Mucosa of descending colon (tissue), 3 donors: ENCODE data around the gene NAA40. TPM values are rescaled to one million over a fixed set of nuclear protein-coding genes. Genes with fewer than 3 reads are reported as not detected.

ENCODE experiments used
- ATAC-seq: fragments of 200-7000 bp; cut with Tn5 transposase; one replicate; pipeline ENCODE4 v1.9.1; 2020; ENCODE audit warnings: mild to moderate bottlenecking, moderate library complexity
- DNase-seq, 3 donors: peaks; one replicate each; pipeline ENCODE4 v3.0.0-alpha.2; 2020
- H3K36me3 ChIP-seq: fragments of 200-600 bp; one replicate; pipeline ENCODE4 v1.8.0; 2021; ENCODE audit warnings: low read depth, mild to moderate bottlenecking
- H3K4me1 ChIP-seq: fragments of 200-600 bp; one replicate; pipeline ENCODE4 v1.8.0; 2021; ENCODE audit warnings: low read depth, mild to moderate bottlenecking
- H3K4me3 ChIP-seq: fragments of 200-600 bp; one replicate; pipeline ENCODE4 v1.8.0; 2021; ENCODE audit warnings: mild to moderate bottlenecking
- H3K9me3 ChIP-seq: fragments of 200-600 bp; one replicate; pipeline ENCODE4 v1.8.0; 2021; ENCODE audit warnings: mild to moderate bottlenecking
- intact Hi-C, 2 donors: fragments of 100-400 bp; cut with DNase I in 1 of 2; cut with micrococcal nuclease in 1 of 2; formaldehyde crosslinking; loops; one replicate each; pipeline versions ENCODE4 v1.11.0 to v1.11.1; 2022; cut with DNase I, micrococcal nuclease
- long read RNA-seq, 2 donors: library from polyadenylated mRNA; unstranded; transcript quantifications; one replicate each; pipeline ENCODE4 v2.0.0, GENCODE V29; 2019 to 2021
- total RNA-seq, 3 donors: library from RNA; stranded (reverse); fragmentation: NEBNext Ultra II Directional in 2 of 3; extraction: Animal tissue kit (Norgen Biotek cat#: 25700) in 2 of 3; gene quantifications; one replicate each; pipeline versions ENCODE4 v1.2.1 to v1.2.4, GENCODE V29; 2021 to 2023
- TF ChIP-seq, protein P1 (sequence below): fragments of 200-600 bp; IDR thresholded peaks from one replicate; pipeline ENCODE4 v1.8.0; 2022; ENCODE audit warnings: antibody characterized with exemption, mild to moderate bottlenecking
- donor health status: DM: no; HTN: no; CAD: no; lungs with moderate emphysema.
- donor health status: DM: no; HTN: no; CAD: no.
- donor health status: DM: no; HTN: yes; CAD: no.

Gene NAA40
- total RNA-seq, result 10 to 100 TPM; 18.7 to 43.6 (median 23.4) TPM
- long read RNA-seq, donor 1, full-length matches to known transcripts, result 10 of 15 reads
- long read RNA-seq, donor 1, partial matches to known transcripts, result 1 of 15 reads
- long read RNA-seq, donor 1, other reads (novel, unspliced or antisense), result 4 of 15 reads
- long read RNA-seq, donor 2, full-length matches to known transcripts, result 11 of 14 reads
- long read RNA-seq, donor 2, partial matches to known transcripts, result 0 of 14 reads
- long read RNA-seq, donor 2, other reads (novel, unspliced or antisense), result 3 of 14 reads

DNA sequence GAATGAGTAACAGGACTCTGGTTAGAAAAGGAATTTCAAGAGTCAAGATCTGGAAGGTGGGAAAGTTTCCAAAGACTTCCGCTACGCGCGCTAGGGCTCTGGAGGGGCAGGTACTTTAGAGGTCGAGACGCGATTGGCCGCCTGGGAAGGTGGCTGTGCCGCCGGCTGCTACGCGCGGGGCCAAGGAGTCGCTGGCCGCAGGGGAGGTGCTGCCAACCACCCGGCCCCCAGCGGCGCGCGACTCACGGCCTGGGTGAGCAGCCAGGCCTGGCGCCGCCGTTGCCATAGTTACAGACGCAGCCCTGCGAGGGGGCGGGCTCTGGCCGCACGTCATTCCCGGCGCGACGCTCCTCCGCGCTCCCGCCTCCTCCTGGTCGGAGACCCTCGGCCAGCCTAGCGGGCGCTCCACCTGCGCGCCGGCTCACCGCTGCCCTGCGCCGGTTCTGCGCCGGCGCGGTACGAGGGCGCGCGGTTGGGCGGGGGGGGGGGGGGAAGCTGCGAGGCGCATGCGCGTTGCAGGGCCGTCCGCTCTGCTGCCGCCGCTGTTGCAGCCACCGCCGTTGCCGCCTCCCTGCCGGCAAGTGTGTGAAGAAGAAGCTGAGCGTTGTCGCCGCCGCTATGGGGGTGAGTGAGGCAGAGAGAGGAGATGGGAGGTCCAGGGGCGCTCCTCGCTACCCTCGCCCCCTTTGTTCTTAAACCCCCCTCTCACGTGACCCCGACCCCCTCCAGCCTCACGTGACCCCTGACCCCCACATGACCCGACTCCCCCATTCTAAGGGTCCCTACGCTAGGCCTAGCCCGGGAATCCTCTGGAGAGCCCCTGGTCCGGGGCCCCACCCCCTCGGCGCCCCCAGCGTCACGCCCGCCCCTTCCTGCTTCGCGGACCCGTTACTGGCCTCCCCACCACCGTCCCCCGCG lies at the start of gene NAA40:
NAA40 (plus strand) TSS at position 524 of the 918 bp plus-strand sequence; CDS start at position 619, 95 bp downstream.
- TF ChIP-seq, protein P1, sequence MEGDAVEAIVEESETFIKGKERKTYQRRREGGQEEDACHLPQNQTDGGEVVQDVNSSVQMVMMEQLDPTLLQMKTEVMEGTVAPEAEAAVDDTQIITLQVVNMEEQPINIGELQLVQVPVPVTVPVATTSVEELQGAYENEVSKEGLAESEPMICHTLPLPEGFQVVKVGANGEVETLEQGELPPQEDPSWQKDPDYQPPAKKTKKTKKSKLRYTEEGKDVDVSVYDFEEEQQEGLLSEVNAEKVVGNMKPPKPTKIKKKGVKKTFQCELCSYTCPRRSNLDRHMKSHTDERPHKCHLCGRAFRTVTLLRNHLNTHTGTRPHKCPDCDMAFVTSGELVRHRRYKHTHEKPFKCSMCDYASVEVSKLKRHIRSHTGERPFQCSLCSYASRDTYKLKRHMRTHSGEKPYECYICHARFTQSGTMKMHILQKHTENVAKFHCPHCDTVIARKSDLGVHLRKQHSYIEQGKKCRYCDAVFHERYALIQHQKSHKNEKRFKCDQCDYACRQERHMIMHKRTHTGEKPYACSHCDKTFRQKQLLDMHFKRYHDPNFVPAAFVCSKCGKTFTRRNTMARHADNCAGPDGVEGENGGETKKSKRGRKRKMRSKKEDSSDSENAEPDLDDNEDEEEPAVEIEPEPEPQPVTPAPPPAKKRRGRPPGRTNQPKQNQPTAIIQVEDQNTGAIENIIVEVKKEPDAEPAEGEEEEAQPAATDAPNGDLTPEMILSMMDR, result no peak
- ATAC-seq (peak; percentile 95), DNase-seq (peak; percentile 92 to 97 (median 95))
- H3K4me3 ChIP-seq, result peak within 1 kb of the TSS; percentile 36
- intact Hi-C loops, result no loop called here
- H3K9me3 ChIP-seq, result no peaks in the 10 kb centered on the region
- no peaks in the 10 kb centered on the region for H3K36me3 ChIP-seq
- H3K4me1 ChIP-seq, result peaks cover 2% of the 10 kb centered on the region

GRCh38 chr11:63889344-63889743 lies 49.5 kb upstream of the NAA40 start:
- intact Hi-C loops, result no loop called here
- H3K36me3 ChIP-seq, result no peaks in the 10 kb centered on the region
- H3K4me3 ChIP-seq, result no peak overlapping the region
- DNase-seq (peak; percentile 72 to 80 (median 79)), ATAC-seq (peak; percentile 75)
- no peaks in the 10 kb centered on the region for H3K9me3 ChIP-seq
- peaks cover 54% of the 10 kb centered on the region for H3K4me1 ChIP-seq
- TF ChIP-seq, protein P1, result no peak

GRCh38 chr11:63890368-63890767 lies 48.4 kb upstream of the NAA40 start:
- TF ChIP-seq, protein P1, result no peak
- no peak for ATAC-seq
- H3K9me3 ChIP-seq, result no peaks in the 10 kb centered on the region
- H3K36me3 ChIP-seq, result no peaks in the 10 kb centered on the region
- intact Hi-C loops, result no loop called here
- DNase-seq, result no peak
- no peak overlapping the region for H3K4me3 ChIP-seq
- peaks cover 54% of the 10 kb centered on the region for H3K4me1 ChIP-seq

DNA sequence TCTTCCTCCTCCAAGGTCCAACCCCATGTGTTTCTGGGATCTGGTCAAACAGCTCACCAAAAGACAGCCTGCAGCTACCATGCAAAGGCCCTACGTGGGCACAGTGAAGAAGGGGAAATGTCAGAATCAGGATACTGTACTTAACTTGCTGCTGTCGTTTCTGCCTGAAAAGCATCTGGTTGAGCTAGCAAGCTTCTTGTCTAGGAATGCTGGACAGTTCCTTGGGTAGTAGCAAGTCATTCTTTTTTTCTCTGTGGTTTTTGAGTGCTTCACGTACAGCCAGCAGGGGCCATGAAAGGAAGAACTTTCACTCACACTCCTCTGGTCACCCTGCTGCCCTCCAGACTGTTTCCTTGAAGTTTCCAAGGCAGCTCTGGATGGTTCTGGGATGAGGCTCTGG lies 46.6 kb upstream of the NAA40 start:
- DNase-seq (no peak), ATAC-seq (no peak)
- Histone ChIP-seq H3K4me1 (peaks cover 51% of the 10 kb centered on the region), H3K9me3 (no peaks in the 10 kb centered on the region), H3K4me3 (no peak overlapping the region), H3K36me3 (no peaks in the 10 kb centered on the region)
- TF ChIP-seq, protein P1, result no peak
- intact Hi-C loops, result no loop called here

DNA sequence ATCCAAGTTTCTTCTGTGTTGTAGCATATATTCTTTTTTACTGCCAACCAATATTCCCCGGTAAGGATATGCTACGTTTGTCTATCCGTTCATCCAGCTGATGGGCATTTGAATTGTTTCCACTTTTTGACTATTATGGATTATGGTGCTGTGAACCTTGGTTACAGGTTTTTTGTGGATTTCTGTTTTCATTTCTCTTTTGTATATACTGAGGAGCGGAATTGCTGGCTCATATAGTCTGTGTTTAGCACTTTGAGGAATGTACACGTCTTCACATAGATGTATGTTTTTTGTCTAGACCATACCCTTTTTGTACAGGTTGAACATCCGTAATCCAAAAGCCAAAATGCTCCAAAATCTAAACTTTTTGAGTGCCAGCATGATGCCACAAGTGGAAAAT lies 45.4 kb upstream of the NAA40 start:
- Histone ChIP-seq H3K4me1 (peaks cover 41% of the 10 kb centered on the region), H3K4me3 (no peak overlapping the region), H3K36me3 (peaks cover 2% of the 10 kb centered on the region), H3K9me3 (no peaks in the 10 kb centered on the region)
- DNase-seq (no peak), ATAC-seq (no peak)
- intact Hi-C loops, result no loop called here
- TF ChIP-seq, protein P1, result no peak
